Body of pancreas (tissue), 4 donors: ENCODE data around the gene TSPAN4.

Experiments used
- CTCF ChIP-seq, 7 experiments: fragments of 450-650 bp in 4 of 7; fragments of 200-600 bp in 3 of 7; sonication (generic) in 3 of 7; IDR thresholded peaks; one replicate each; pipeline ENCODE4 v1.5.1; 2016 to 2019; ENCODE audit warnings: antibody characterized with exemption in 7 of 7
- POLR2A ChIP-seq, 3 donors: fragments of 450-650 bp; IDR thresholded peaks; one replicate each; pipeline ENCODE4 v1.6.1; 2016; ENCODE audit warnings: antibody characterized with exemption in 3 of 3, mild to moderate bottlenecking in 2 of 3

GRCh38 chr11:833849-834311 is 8.8 kb upstream of the TSPAN4 start:
- TF ChIP-seq CTCF (IDR thresholded peaks at IDR 0.05), result no peak
- no peak for TF ChIP-seq POLR2A (IDR thresholded peaks at IDR 0.05)
